Hematopoietic multipotent progenitor cell (in vitro differentiated cells): ENCODE measurements around the gene BCORL1. TPM values are rescaled to one million over a fixed set of nuclear protein-coding genes. Genes with fewer than 3 reads are reported as not detected.

Experiments
- DNase-seq, 3 donors: peaks; one replicate each; pipeline ENCODE4 v3.0.0-alpha.2; 2011 to 2015; ENCODE audit warnings: low read depth in 2 of 3, low spot score in 2 of 3
- total RNA-seq: library from RNA; depleted of rRNA; stranded (reverse); fragments of >200 nt; gene quantifications from one replicate; pipeline ENCODE4 v1.2.3, GENCODE V29; 2012

Gene BCORL1
- total RNA-seq, 1 donor = 7.0 TPM

DNA sequence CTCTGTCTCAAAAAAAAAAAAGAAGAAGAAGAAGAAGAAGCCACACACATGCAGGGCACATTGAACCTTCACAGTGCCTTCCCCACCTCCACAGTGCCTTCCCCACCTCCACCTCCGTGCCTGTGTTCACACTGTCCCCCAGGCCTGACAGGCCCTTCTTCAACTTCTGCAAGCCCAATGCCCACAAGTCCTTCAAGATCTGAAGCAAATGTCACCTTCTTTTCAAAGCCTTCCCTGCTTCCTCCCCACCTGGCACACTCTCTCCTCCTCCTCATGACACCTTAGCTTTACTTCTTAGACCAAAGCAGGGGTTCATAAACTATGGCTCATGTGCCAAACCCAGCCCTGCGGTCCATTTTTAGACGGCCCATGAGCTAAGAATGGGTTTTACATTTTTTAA lies 107.9 kb downstream of the BCORL1 start:
- DNase-seq = no peak

DNA sequence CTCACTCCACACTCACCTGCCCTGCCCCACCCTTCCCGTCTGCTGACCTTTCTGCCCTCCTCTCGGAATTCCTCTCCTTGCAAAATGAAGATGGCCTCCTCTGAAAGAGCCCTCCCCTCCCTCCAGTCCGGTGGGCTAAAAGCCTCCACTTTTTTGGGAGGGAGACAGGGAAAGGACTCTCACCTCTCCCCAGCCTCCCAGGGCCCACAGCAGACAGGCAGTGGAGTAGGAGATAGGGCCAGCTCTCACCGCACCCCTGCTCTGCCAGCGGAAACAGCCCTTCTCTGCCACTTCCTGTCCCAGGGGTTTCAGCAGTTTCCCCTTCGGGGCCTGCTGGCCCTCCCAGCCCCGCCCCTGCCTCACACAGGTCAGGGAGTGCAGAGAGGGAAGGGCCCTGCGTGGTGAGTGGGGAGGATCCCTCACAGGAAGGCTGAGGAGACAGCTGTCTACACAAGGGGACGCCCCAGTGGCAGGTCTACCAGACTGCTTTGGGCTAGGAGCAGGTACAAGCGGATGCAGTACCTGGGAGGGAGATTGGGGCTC lies 109.6 kb downstream of the BCORL1 start:
- DNase-seq = peak; percentile 63 to 92 (median 90)

DNA sequence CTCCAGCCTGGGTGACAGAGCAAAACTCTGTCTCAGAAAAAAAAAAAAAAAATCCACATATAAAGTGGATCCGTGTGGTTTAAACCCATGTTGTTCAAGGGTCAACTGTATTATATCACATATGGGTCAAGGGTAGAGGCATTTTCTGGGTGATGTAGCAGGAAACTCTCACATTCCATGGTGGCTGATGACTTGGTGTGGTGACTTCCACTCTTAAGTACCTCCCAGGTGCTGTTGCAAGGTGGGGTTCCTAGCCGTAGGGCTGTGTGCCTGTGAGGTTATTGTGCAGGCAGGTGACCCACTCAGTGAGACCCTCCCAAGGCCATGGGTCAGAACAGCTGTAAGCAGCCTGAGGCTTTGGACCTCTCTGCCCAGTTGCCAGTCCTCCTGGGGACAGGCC lies 110.8 kb downstream of the BCORL1 start:
- no peak for DNase-seq

DNA sequence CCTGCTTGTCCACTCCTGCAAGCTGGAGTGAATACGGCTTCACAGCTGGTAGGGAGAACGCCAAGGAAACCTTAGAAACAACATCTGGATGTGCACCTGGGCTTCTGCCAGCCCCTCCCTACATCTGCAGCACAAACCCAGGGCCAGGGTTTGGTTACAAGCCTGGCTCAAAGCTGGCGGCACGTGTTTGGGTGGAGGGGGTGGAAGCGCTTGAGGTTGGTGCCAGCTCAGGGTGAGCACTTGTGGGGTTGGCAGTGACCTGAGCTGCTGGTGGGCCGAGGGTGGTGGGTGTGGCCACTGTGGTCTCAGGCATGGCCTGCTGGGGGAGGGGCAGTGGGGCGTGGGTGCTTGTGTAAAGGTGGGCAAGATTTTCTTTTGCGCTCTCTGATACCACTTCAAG lies 112.3 kb downstream of the BCORL1 start:
- no peak for DNase-seq

GRCh38 chrX:130095249-130096030 lies 113.0 kb downstream of the BCORL1 start:
- no peak for DNase-seq

DNA sequence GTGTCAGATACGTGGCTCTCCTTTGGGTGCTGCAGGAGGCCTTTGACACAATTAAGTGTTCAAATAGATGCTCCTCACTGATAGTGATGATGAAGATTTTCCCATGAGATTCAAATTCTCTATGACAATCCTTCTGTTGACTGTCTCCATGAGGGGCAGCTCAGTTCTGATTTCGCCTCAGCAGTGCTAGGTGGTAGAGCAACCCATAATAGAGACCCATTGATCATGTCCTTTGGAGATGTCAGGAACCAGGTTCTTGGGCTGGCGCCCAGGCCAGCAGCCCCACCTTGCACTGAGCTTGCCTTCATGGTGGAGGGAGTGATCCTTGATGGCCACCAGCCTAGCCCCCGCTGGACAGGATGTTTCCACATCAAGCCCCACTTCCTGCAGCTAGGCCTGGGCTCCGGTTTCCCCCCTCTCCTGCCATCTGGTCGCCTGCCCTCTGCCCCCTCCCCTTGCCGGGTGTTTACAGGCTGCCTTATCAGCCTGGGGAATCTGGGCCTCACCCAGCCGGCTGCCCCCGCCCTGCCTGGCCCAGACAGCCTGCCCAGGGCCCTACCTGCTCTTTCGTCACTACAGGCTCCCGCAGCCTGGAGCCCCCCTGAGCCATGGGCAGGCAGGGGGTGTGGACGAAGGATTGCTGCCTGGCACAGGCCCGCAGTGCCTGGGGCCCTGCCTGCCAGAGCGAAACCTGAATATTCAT lies 115.2 kb downstream of the BCORL1 start:
- peak in 2 of 3 donors; percentile 77 to 89 for DNase-seq

DNA sequence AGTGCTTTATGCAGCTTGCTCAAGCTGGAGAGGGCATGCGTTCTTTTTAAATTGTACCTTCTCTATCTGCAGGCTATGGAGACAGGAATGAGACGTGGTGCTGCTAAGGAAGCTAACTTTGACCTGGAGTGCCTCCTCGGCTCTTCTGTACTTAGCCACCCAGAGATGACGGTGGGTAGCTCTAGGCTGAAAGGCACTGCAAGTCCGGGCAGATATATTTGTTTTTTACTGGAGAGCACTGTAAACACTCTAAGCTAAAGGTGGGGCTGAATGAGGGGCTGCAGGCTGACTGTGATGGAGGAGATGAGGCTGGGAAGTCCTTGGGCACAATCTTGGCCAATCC lies 115.7 kb downstream of the BCORL1 start:
- no peak for DNase-seq

GRCh38 chrX:130100180-130100579 lies 117.7 kb downstream of the BCORL1 start:
- no peak for DNase-seq

DNA sequence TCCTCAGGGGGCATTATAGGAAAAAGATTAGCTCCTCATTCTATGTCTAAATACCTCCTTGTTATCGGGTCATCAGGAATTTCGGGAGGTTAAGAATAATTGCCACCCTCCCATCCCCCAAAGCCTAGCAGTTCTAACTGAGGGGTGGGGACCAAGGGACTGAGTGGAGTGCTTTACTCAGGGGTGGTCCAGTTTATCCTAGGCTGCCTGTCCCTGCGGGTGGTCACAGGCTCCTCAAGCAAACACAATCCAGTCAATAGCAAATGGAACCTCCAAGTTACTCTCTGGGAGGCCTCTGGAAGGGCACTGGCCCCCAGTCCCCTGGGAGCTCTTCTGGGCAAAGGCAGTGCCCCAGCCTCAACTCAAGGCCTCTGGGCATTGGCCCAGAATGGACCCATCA lies 121.2 kb downstream of the BCORL1 start:
- DNase-seq = no peak

DNA sequence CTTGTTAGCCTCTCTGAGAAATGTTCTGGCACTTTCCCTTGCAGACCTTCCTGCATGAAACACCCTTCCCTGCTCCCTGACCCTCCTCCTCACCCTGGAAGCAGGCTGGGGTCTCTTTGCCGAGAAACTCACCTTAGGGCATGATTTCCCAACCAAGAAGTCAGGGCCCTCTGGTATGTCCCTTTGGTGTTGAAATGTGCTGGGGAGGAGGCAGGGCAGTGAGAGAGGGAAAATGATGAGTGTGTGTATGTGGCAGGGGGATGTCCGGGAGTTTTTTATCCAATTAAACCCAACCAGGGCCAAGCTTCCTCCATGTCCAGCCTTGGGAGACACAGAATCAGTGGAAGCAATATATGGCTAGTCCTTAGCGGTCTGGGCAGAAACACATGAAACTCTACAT lies 122.8 kb downstream of the BCORL1 start:
- no peak for DNase-seq

DNA sequence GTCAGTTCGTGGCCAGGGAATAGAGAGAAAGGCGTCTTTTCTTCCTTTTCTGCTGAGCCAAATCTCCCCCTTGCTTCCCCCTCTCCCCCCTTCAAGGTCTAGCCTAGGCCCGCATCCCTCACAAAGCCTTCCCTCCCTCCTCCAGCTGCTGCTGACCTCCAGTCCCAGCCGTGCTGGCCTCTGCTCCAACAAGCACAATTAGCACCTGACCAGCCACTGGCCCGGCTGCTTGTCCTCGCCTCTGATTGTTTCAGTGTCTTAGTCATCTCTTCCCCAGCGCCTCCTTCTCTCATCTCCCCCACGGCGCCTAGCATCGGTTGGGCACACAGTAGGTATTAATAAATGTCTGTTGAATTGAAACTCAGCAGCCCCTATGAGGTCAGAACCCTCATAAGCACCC lies 123.6 kb downstream of the BCORL1 start:
- DNase-seq = no peak

Other genes with a start within 250 kb of the BCORL1 start
- 0.27 TPM for gene XPNPEP2, start 243.7 kb upstream of the BCORL1 start, total RNA-seq
- 96.9 TPM for gene SASH3, start 202.7 kb upstream of the BCORL1 start, total RNA-seq
- 9.2 TPM for gene ZDHHC9, start 138.7 kb upstream of the BCORL1 start, total RNA-seq
- gene UTP14A, start 76.5 kb upstream of the BCORL1 start, total RNA-seq = 7.8 TPM
- 27.5 TPM for gene ELF4, start 127.9 kb downstream of the BCORL1 start, total RNA-seq
- 10.0 TPM for gene AIFM1, start 183.2 kb downstream of the BCORL1 start, total RNA-seq
- gene RAB33A, start 189.3 kb downstream of the BCORL1 start, total RNA-seq = 18.6 TPM